ENCODE results near the gene TBX20.

DNA sequence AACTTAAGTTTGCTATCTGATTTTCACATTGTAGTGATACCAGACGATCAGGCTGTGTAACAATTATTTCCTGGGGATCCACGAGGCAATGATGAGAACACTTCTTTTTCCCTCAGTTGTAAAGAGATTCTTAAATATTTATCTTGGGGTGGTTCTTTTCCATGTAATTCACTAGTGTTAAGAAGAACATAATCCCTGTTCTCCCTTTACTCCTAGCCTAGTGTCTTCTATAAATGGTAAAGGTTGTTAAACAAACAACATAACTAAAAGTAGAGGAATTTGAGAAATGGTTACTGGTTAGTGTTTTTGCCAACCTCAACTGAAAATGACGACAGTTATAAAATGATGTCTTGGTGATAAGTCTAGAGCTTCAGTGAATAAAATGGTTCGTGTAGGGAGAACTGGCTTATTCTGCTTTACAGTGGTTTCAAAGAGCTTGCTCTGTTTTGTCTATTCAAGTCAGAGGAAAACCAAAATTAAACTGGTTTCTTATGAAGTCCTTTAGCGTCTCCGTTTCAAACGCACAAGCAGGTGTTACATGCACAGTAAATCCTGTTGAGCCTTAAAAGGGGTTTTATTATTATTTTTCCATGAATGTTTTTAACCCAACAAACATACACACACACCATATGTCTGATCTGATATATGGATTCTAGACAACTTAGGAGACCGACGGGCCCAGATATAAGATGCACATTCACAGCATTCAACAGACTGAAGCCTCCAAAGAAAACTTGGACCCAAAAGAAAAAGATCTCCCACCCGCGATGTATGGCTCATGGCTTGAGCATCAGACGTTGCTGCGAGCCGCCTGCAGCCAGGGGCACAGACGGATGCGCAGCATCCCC lies 1.1 kb downstream of the TBX20 start:
- TF ChIP-seq CTCF (IDR thresholded peaks at IDR 0.05): no peak
- no peak for TF ChIP-seq POLR2A (IDR thresholded peaks at IDR 0.05)
